Right atrium auricular region (tissue), 2 donors: ENCODE measurements around the gene PSAT1. TPM values are rescaled to one million over a fixed set of nuclear protein-coding genes. Genes with fewer than 3 reads are reported as not detected.

Experiments used
- DNase-seq: peaks from one replicate; pipeline ENCODE4 v3.0.0-alpha.2; 2019; ENCODE audit warnings: low spot score
- H3K27ac ChIP-seq, 2 donors: fragments of 200-600 bp; sonication (generic); 1 replicate in 1 of 2; 2 replicates in 1 of 2; pipeline ENCODE4 v1.5.1; 2016 to 2019
- H3K27me3 ChIP-seq, 2 donors: fragments of 200-600 bp; sonication (generic); one replicate each; pipeline versions ENCODE4 v1.5.1 to v1.6.0; 2017 to 2019
- H3K36me3 ChIP-seq: fragments of 200-600 bp; sonication (generic); one replicate; pipeline ENCODE4 v1.5.1; 2016
- H3K4me1 ChIP-seq, 2 donors: fragments of 200-600 bp; sonication (generic); one replicate each; pipeline versions ENCODE4 v1.5.1 to v1.6.0; 2017 to 2019
- H3K4me3 ChIP-seq, 2 donors: fragments of 200-600 bp; sonication (generic); 1 replicate in 1 of 2; 2 replicates in 1 of 2; pipeline ENCODE4 v1.5.1; 2017 to 2019; ENCODE audit warnings: mild to moderate bottlenecking in 1 of 2, moderate library complexity in 1 of 2
- H3K9me3 ChIP-seq, 2 donors: fragments of 200-600 bp; sonication (generic); one replicate each; pipeline ENCODE4 v1.5.1; 2019
- CTCF ChIP-seq, 2 donors: fragments of 200-600 bp; sonication (generic); IDR thresholded peaks; one replicate each; pipeline ENCODE4 v1.5.1; 2019; ENCODE audit warnings: antibody characterized with exemption in 2 of 2
- total RNA-seq, 2 donors: library from RNA; depleted of rRNA; stranded (reverse); fragments of >200 nt; gene quantifications; one replicate each; pipeline ENCODE4 v1.1.0, GENCODE V29; 2016

Gene PSAT1
- total RNA-seq, 2 donors from 2014 or later = 0.31 to 0.78 TPM

- no peaks in the 10 kb centered on the region for H3K4me1 ChIP-seq
- no peak overlapping the region for H3K4me3 ChIP-seq
- no peaks in the 10 kb centered on the region for H3K27me3 ChIP-seq
- no peak for TF ChIP-seq CTCF (IDR thresholded peaks at IDR 0.05)
- H3K27ac ChIP-seq = no peak overlapping the region
- no peaks in the 10 kb centered on the region for H3K36me3 ChIP-seq
- no peaks in the 10 kb centered on the region for H3K9me3 ChIP-seq
- DNase-seq = no peak
These were observed 75.1 kb downstream of the PSAT1 start for GRCh38 chr9:78371981-78372380.

Other genes with a start within 250 kb of the PSAT1 start
- gene CEP78, start 61.0 kb upstream of the PSAT1 start, total RNA-seq = 1 to 10 TPM; 2.4 to 4.2 TPM